Lung microvascular endothelial cell (primary cell): ENCODE data around the gene IRF4. TPM values are rescaled to one million over a fixed set of nuclear protein-coding genes. Genes with fewer than 3 reads are reported as not detected.
A peak's percentile ranks its signal among the peaks of the same experiment; 100 is the strongest.

Experiments
- DNase-seq, 2 donors: peaks; one replicate each; pipeline versions ENCODE4 v3.0.0 to v3.0.0-alpha.2; 2010; ENCODE audit warnings: low read depth in 2 of 2
- total RNA-seq: library from RNA; depleted of rRNA; stranded (reverse); fragments of >200 nt; gene quantifications from 2 replicates; pipeline ENCODE4 v1.2.1, GENCODE V29; 2014

Gene IRF4
- total RNA-seq, 1 donor from 2014 or later: not detected

- DNase-seq: no peak
These were observed 37.6 kb upstream of the IRF4 start for GRCh38 chr6:353642-354614.

- no peak for DNase-seq
These were observed 36.8 kb upstream of the IRF4 start for GRCh38 chr6:354631-355280.

DNA sequence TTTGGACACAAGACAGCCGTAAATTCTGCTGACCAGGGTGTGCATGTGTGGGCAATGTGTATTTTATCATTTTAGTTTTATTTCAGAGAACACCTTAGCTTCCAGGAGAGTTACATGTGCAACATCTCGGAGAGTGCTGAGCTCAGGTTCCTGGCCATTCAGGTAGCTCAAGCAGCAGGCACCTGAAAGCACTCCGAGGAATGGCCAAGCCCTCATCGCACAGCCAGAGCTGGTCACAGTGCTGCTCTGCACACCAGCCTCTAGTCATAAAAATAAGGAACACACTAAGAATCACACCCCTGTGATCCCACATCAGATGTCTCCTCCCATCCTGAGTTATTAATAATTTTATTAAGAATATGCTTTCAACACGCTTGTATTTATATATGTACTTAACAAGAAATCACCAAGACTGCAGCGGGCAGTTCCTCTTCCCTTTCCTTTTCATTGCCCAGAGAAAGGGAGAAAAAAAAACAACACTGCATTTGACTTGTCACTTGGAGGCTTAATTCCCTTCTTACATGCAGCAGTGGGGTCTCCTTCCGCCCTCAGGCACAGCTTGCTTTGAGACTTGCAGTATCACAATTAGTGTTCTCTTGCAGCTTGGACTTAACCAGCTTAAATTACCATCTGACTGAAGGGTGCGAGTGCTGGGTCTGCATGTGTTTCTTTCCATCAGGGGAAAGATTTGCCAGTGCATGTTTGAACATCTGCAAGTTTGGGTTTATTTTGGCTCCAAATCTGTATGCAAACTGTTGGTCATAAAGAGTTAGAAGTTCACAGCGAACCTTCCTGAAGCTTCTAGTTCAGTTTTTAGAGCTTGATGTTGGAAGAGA is 36.0 kb upstream of the IRF4 start:
- DNase-seq: peak in 1 of 2 donors; percentile 55

GRCh38 chr6:356828-357251 is 34.7 kb upstream of the IRF4 start:
- DNase-seq: no peak

- DNase-seq: no peak
These were observed 34.2 kb upstream of the IRF4 start for GRCh38 chr6:357261-357790.

DNA sequence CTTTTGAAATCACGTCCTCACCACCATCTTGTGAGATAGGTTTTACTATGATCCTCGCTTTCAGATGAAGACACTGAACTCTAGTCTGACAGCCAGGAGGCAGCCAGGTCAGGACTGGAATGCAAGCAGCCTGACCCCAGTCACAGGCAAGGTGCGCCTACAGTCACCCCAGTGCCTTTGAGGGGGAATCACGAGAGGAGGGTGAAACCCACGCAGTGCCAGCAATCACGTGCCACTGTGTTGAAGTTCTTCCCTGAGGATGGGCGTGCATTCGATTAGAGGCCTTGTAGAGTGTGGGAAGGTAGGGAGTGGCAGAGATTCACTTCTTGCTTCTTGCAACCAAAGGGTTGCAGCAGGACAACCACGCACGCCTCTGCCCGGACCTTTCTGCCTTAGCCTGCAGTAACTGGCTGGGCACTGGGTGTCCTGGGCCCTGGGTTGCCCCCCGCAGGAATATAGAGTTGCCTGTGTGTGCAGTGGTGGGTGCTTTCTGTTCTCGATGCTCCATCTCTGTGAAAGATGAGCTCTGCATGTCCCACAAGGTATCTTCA is 33.7 kb upstream of the IRF4 start:
- DNase-seq: no peak

DNA sequence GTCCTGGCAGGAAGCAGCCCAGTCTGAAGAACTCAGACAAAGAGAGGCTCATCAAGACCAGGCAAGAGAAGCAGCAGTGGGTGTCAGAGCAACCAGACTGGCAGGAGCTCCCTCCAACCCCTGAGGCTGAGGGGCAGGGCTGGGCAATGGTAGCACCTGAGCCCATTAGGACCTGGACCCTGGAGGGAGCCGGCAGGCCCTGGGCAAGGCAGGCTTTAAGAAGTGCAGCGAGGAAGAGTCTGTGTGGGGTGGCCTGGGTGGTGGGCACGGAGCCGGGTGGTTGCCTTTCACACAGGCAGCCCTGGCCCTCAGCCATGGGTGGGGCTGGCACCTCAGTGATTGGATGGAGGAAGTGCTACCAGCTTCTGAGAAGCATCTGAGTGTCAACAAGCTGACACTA is 33.1 kb upstream of the IRF4 start:
- DNase-seq: no peak

DNA sequence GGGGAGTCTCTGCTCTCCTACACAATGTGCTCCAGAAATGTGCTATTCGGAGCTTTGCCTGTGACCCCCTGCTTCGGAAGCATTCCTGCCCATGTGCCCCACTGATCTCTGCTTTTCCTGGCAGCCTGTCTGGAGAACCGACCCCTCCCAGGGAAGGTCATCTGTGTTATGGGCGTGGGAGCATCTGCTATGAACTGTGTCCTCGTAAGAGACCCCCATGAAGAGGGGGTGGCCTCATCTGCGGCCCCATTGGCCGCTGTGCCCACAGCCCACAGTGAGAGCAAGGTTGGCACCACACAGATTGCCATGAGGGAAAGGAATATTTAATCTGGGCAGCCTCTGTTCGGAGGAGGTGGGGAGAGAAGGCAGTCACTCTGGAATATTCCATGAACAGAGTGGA is 32.7 kb upstream of the IRF4 start:
- DNase-seq: no peak

- no peak for DNase-seq
These were observed 32.1 kb upstream of the IRF4 start for GRCh38 chr6:359261-360035.

GRCh38 chr6:360349-360748 is 31.2 kb upstream of the IRF4 start:
- no peak for DNase-seq

- DNase-seq: no peak
These were observed 30.7 kb upstream of the IRF4 start for GRCh38 chr6:360764-361373.

DNA sequence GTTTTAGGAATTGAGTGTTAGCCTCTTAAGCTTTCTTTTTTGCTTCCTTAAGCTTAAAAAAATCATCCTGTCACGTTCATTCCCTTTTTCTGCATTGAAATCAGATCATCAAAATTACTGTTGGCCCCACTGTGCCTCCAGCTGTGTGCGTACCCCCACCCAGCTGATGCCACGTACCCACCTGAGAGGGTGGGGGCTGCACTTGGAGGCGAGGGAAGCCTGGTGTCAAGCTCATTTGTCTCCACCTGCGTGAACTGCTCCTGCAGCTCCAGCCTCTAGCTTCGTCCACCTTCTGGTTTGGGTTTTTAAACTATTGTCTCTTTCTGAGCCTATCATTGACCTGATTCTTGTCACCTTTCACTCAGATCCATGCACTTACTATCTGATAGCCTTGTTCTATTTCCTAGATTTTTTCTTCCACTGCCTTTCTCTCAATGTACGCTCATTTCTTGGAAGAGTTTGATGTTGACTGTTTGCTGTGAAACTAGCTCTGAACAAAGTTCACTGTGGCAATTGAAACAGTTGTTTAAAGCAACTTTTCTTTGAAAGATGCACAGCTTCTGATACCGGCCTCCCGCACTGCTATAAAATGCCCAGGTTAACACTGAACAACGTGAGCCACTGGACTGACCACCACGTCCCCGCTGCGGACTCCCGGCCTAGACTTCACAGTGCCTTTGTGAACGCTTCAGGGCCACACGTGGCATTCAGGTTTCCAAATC is 30.0 kb upstream of the IRF4 start:
- no peak for DNase-seq

GRCh38 chr6:362231-362923 is 29.2 kb upstream of the IRF4 start:
- DNase-seq: no peak

DNA sequence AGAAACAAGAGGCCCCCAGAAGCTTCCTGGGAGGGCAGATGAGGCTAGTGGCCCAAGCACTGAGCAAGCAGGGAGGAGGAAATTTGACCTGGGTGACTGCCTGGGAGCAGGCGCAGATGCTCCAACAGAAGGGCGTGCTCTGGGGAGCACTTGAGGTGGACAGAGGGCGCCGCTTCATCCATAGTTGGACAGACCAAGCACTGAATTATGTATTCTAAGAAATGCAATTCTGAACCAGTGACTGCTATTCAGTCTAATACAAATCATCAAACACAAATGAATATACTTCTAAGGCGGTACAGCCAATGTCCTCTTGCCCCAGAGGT is 28.7 kb upstream of the IRF4 start:
- no peak for DNase-seq

DNA sequence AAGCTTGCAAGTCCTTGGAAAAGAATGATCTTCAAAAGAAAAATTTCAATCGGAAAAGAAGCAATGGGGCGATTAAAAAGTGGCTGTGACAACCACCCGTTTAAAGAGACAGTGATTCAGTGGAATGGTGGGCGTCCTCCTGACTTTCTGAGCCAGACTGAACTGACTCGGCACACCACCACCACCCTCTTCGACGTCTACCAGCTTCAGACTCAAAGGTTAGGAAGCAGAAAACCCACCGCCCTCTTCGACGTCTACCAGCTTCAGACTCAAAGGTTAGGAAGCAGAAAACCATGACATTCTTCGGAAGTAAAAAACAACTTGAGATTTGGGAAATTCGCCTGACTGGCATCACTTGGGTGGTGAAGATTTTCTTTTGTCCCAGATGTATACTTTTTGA is 28.3 kb upstream of the IRF4 start:
- DNase-seq: no peak

DNA sequence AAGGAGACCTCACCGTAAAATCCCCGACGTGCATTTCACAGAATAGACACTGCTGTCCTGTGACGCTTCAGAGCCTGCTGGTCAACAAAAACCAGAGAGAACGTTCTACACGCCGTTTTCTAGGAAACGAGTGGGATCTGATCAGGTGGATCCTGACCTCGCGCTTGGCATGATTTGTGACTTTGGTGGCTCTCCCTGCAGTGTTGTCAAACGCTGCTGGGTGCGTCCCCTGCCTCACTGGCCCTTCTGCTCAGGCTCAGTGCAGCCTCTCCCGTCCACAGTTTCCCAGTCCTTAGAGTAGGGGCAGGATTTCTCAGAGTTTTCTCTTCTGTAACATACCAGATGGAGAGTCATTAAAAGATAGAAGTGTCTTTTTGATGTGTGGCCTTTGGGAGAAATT is 27.6 kb upstream of the IRF4 start:
- DNase-seq: no peak

DNA sequence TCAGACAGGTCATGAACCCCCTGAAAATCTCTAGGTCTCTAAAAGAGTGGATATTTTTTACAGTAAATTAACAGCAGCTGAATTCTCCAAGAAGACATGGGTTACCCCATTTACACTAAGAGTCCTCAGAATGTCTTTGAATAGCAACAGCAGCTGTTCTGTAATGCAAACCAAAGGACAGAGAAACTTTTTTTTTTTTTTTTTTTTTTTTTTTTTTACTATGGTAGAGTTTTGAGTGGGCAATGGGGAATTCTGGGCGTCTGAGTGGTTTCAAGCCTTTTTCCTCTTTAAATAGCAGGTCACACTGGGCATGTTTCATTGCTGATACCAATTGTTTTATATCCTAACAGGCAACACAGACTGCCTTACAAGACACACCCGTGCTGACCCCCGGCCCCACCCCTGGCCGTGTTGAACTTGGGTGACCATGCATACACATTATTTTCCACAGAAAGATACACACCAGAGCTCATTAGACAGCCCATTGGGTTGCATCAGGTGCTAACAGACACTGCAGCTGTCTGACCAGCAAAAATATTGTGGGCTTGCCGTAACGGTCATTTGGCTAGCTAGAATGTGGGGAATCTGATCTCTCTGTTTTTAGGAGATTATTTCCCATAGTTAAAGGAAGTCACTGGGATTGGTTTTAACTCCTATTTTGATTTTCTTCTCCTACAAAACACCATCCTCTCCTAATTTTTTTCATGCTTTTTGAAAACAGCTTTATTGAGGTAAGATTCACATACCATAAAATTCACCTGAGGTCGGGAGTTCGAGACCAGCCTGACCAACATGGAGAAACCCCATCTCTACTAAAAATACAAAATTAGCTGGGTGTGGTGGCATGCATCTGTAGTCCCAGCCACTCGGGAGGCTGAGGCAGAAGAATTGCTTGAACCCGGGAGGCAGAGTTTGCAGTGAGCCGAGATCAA is 26.7 kb upstream of the IRF4 start:
- no peak for DNase-seq

- no peak for DNase-seq
These were observed 25.7 kb upstream of the IRF4 start for GRCh38 chr6:365835-366234.
